ENCODE results near the gene KLHL22.

GRCh38 chr22:20433686-20434241 is 61.8 kb downstream of the KLHL22 start:
- TF ChIP-seq CTCF (IDR thresholded peaks at IDR 0.05): no peak
- no peak for TF ChIP-seq EZH2phosphoT487 (IDR thresholded peaks at IDR 0.05)
